GM12891 (cell line): ENCODE measurements around the gene GNAT1.
"Not testable (repeated sequence)": the region's sequence is repeated elsewhere in the genome, so short reads cannot be mapped to it uniquely, and the experiment has no call there.

Experiments
- DNase-seq: peaks from one replicate; pipeline ENCODE4 v3.0.0; 2011; ENCODE audit warnings: low spot score; ENCODE audit not compliant: insufficient read length
- FAIRE-seq: peaks from 2 replicates; lab custom pipeline; 2011; peaks lifted over from hg19 to GRCh38; lab: Jason Lieb, UNC
- PAX5 ChIP-seq: IDR thresholded peaks from 2 replicates; pipeline ENCODE4 v1.6.1; 2011; ENCODE audit warnings: low read length, moderate library complexity, mild to moderate bottlenecking; ENCODE audit not compliant: insufficient read depth, severe bottlenecking
- POLR2A ChIP-seq: IDR thresholded peaks from 2 replicates; pipeline ENCODE4 v1.6.1; 2011; ENCODE audit warnings: low read depth, low read length, control low read depth
- POLR2AphosphoS5 ChIP-seq: IDR thresholded peaks from 2 replicates; pipeline ENCODE4 v1.6.1; 2011; ENCODE audit warnings: low read depth, low read length, control low read depth
- POU2F2 ChIP-seq: IDR thresholded peaks from 2 replicates; pipeline ENCODE4 v1.6.1; 2011; ENCODE audit warnings: low read depth, mild to moderate bottlenecking, control low read depth, low read length, moderate library complexity
- SPI1 ChIP-seq: IDR thresholded peaks from 2 replicates; pipeline ENCODE4 v1.6.1; 2011; ENCODE audit warnings: low read depth, low read length, control low read depth
- TAF1 ChIP-seq: IDR thresholded peaks from 2 replicates; pipeline ENCODE4 v1.6.1; 2011; ENCODE audit warnings: low read depth, low read length, control low read depth

GNAT1 gene

GRCh38 chr3:50226888-50227389, 35.5 kb downstream of the GNAT1 start:
- FAIRE-seq (no peak), DNase-seq (no peak)
- peak; percentile 55 for TF ChIP-seq SPI1
- no peak for TF ChIP-seq POU2F2
- TF ChIP-seq POLR2A: no peak

- FAIRE-seq: peak; percentile 87
- TF ChIP-seq POLR2AphosphoS5 (peak; percentile 38; the same call in 1 of the 2 replicates), PAX5 (no peak), POLR2A (no peak), TAF1 (peak; percentile 42; the same call in 1 of the 2 replicates), POU2F2 (no peak), SPI1 (no peak)
- peak; percentile 97 for DNase-seq
Observed at GRCh38 chr3:50227390-50228183, 36.2 kb downstream of the GNAT1 start.

- not testable (repeated sequence) for FAIRE-seq
Observed at GRCh38 chr3:50228184-50228763, 36.9 kb downstream of the GNAT1 start.

GRCh38 chr3:50229490-50229889, 38.1 kb downstream of the GNAT1 start:
- FAIRE-seq (no peak), DNase-seq (no peak)
- TF ChIP-seq POU2F2 (no peak), PAX5 (no peak), POLR2A (no peak), SPI1 (no peak), POLR2AphosphoS5 (no peak), TAF1 (no peak)

More at GRCh38 chr3:50228184-50228763, 36.9 kb downstream of the GNAT1 start:
- DNase-seq: not testable (repeated sequence)

GRCh38 chr3:50230104-50230793, 38.8 kb downstream of the GNAT1 start:
- TF ChIP-seq SPI1: peak; percentile 48
- TF ChIP-seq PAX5: no peak
- TF ChIP-seq POU2F2: no peak
- TF ChIP-seq POLR2A: no peak
- no peak for DNase-seq
- no peak for FAIRE-seq

- DNase-seq: no peak
- no peak for FAIRE-seq
- TF ChIP-seq POLR2A (no peak), POLR2AphosphoS5 (no peak)
Observed at GRCh38 chr3:50230794-50231125, 39.4 kb downstream of the GNAT1 start.

GRCh38 chr3:50231581-50231980, 40.2 kb downstream of the GNAT1 start:
- FAIRE-seq: no peak
- DNase-seq: no peak
- TF ChIP-seq SPI1 (no peak), PAX5 (no peak), POU2F2 (no peak), POLR2A (no peak), TAF1 (no peak), POLR2AphosphoS5 (no peak)

GRCh38 chr3:50232303-50232702, 40.9 kb downstream of the GNAT1 start:
- DNase-seq (no peak), FAIRE-seq (no peak)
- no peak for TF ChIP-seq SPI1
- no peak for TF ChIP-seq POLR2AphosphoS5
- no peak for TF ChIP-seq PAX5
- TF ChIP-seq TAF1: no peak
- TF ChIP-seq POLR2A: no peak

GRCh38 chr3:50233176-50233575, 41.8 kb downstream of the GNAT1 start:
- DNase-seq (no peak), FAIRE-seq (no peak)
- TF ChIP-seq TAF1: no peak
- TF ChIP-seq POU2F2: no peak
- no peak for TF ChIP-seq POLR2AphosphoS5
- TF ChIP-seq SPI1: no peak
- TF ChIP-seq PAX5: no peak
- no peak for TF ChIP-seq POLR2A
